ENCODE data around the gene MTA3. TPM values are rescaled to one million over a fixed set of nuclear protein-coding genes. Genes with fewer than 3 reads are reported as not detected.

Gene MTA3
- total and polyA plus RNA-seq, 2 donors (not counting 1 experiment from before 2014, with no cell fraction given) = 13.4 to 33.2 TPM

- Mint-ChIP-seq H3K27ac (no peak overlapping the region), H3K4me1 (peaks cover 11% of the 10 kb centered on the region), H3K4me3 (no peak overlapping the region), H3K9me3 (ENCODE audit: insufficient read depth) (no peaks in the 10 kb centered on the region), H3K27me3 (no peaks in the 10 kb centered on the region)
- 80% methylated on average over 1 of the region's 3 CpGs for WGBS (ENCODE audit: insufficient coverage)
- H3K9me3 ChIP-seq (ENCODE audit: control extremely low read depth in 1 of 3, control insufficient read depth in 2 of 3, insufficient read depth in 1 of 3, low read length in 2 of 3) = peaks cover 0 to 16% (median 1%) of the 10 kb centered on the region in 3 donors
- H2AFZ ChIP-seq (ENCODE audit: insufficient read depth, low read depth, low read length, poor library complexity, severe bottlenecking) = no peak overlapping the region
- H3K4me1 ChIP-seq (ENCODE audit: control insufficient read depth in 2 of 2, insufficient read depth in 2 of 2, low read length in 2 of 2) = peaks cover 7% of the 10 kb centered on the region in 2 donors
- DNase-seq (no peak), ATAC-seq (ENCODE audit: low read depth) (no peak)
- ChIA-PET POLR2A (interaction anchor here (0.6 kb wide), 1 partner anchor 837 kb away, joined by 4 read pairs; no protein-coding TSS in a partner anchor), CTCF (no interaction called here)
- TF ChIP-seq EZH2 (IDR thresholded peaks at IDR 0.05; ENCODE audit: borderline replicate concordance, insufficient read depth, low read depth, low read length, poor library complexity, severe bottlenecking) (no peak), CTCF (IDR thresholded peaks at IDR 0.05) (no peak)
- H4K20me1 ChIP-seq (ENCODE audit: control insufficient read depth, insufficient read depth, low read length, poor library complexity, severe bottlenecking) = no peaks in the 10 kb centered on the region
- H3K4me2 ChIP-seq (replicated peaks; ENCODE audit: low read depth, low read length, poor library complexity, severe bottlenecking) = no peak overlapping the region
- H3K36me3 ChIP-seq (replicated peaks in 1 of 2; ENCODE audit: control extremely low read depth in 1 of 2, control insufficient read depth in 1 of 2, extremely low read depth in 1 of 2, insufficient read depth in 2 of 2, low read length in 1 of 2) = no peaks in the 10 kb centered on the region
- H3K9ac ChIP-seq (ENCODE audit: low read length) = no peak overlapping the region
- H3K27me3 ChIP-seq (replicated peaks in 1 of 4; ENCODE audit: control extremely low read depth in 1 of 4, control insufficient read depth in 3 of 4, insufficient read depth in 4 of 4, low read length in 3 of 4) = no peaks in the 10 kb centered on the region
- no peaks in the 10 kb centered on the region for H3K79me2 ChIP-seq (ENCODE audit: control insufficient read depth, insufficient read depth, low read length)
- no peak overlapping the region for H3K4me3 ChIP-seq (ENCODE audit: control extremely low read depth in 1 of 5, extremely low read depth in 1 of 5, insufficient read depth in 1 of 5, low read depth in 2 of 5, low read length in 4 of 5)
- intact Hi-C loops (cut with micrococcal nuclease) = no loop called here
- H3K27ac ChIP-seq (ENCODE audit: low read length in 2 of 2) = no peak overlapping the region
These were observed 209.7 kb downstream of the MTA3 start for GRCh38 chr2:42777883-42778805.

- Histone ChIP-seq H3K4me2 (replicated peaks; ENCODE audit: low read depth, low read length, poor library complexity, severe bottlenecking) (no peak overlapping the region), H3K36me3 (replicated peaks in 1 of 2; ENCODE audit: control extremely low read depth in 1 of 2, control insufficient read depth in 1 of 2, extremely low read depth in 1 of 2, insufficient read depth in 2 of 2, low read length in 1 of 2) (no peaks in the 10 kb centered on the region), H3K27ac (ENCODE audit: low read length in 2 of 2) (no peak overlapping the region), H4K20me1 (ENCODE audit: control insufficient read depth, insufficient read depth, low read length, poor library complexity, severe bottlenecking) (no peaks in the 10 kb centered on the region), H2AFZ (ENCODE audit: insufficient read depth, low read depth, low read length, poor library complexity, severe bottlenecking) (no peak overlapping the region), H3K4me3 (ENCODE audit: control extremely low read depth in 1 of 5, extremely low read depth in 1 of 5, insufficient read depth in 1 of 5, low read depth in 2 of 5, low read length in 4 of 5) (no peak overlapping the region), H3K4me1 (ENCODE audit: control insufficient read depth in 2 of 2, insufficient read depth in 2 of 2, low read length in 2 of 2) (no peaks in the 10 kb centered on the region), H3K79me2 (ENCODE audit: control insufficient read depth, insufficient read depth, low read length) (no peaks in the 10 kb centered on the region), H3K27me3 (replicated peaks in 1 of 4; ENCODE audit: control extremely low read depth in 1 of 4, control insufficient read depth in 3 of 4, insufficient read depth in 4 of 4, low read length in 3 of 4) (no peaks in the 10 kb centered on the region), H3K9ac (ENCODE audit: low read length) (no peak overlapping the region), H3K9me3 (ENCODE audit: control extremely low read depth in 1 of 3, control insufficient read depth in 2 of 3, insufficient read depth in 1 of 3, low read length in 2 of 3) (peaks cover 0 to 16% (median 1%) of the 10 kb centered on the region in 3 donors)
- ChIA-PET CTCF (no interaction called here), POLR2A (no interaction called here)
- Mint-ChIP-seq H3K4me3 (no peak overlapping the region), H3K27me3 (no peaks in the 10 kb centered on the region), H3K27ac (no peak overlapping the region), H3K4me1 (peaks cover 2% of the 10 kb centered on the region), H3K9me3 (ENCODE audit: insufficient read depth) (no peaks in the 10 kb centered on the region)
- no peak for DNase-seq
- ATAC-seq (ENCODE audit: low read depth) = no peak
- intact Hi-C loops (cut with micrococcal nuclease) = no loop called here
- TF ChIP-seq CTCF (IDR thresholded peaks at IDR 0.05) (no peak), EZH2 (IDR thresholded peaks at IDR 0.05; ENCODE audit: borderline replicate concordance, insufficient read depth, low read depth, low read length, poor library complexity, severe bottlenecking) (no peak)
- no CpG with 5 or more reads among the region's 1 CpG for WGBS (ENCODE audit: insufficient coverage)
These were observed 212.7 kb downstream of the MTA3 start for GRCh38 chr2:42781181-42781580.

All from B cell (primary cell).